WTC11 (cell line): ENCODE data around the gene FOXI3.
"Not testable (repeated sequence)": the region's sequence is repeated elsewhere in the genome, so short reads cannot be mapped to it uniquely, and the experiment has no call there.

Experiments
- HMGXB4 ChIP-seq: sonication (generic); formaldehyde crosslinking; IDR thresholded peaks from 2 replicates; pipeline ENCODE4 v1.8.1; 2023; ENCODE audit warnings: mild to moderate bottlenecking, moderate library complexity, missing genetic modification reagents
- TEAD4 ChIP-seq: sonication (generic); formaldehyde crosslinking; IDR thresholded peaks from 2 replicates; pipeline ENCODE4 v1.8.0; 2022; ENCODE audit warnings: mild to moderate bottlenecking, missing genetic modification reagents

DNA sequence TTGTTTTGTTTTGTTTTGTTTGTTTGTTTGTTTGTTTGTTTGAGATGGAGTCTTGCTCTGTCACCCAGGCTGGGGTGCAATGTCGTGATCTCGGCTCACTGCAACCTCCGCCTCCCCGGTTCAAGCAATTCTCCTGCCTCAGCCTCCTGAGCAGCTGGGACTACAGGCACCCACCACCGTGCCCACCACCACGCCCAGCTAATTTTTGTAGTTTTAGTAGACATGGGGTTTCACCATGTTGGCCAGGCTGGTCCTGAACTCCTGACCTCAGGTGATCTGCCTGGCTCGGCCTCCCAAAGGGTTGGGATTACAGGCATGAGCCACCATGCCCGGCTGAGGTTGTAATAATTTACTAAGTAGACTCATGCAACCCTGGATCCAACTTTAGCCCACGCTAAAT lies 33.4 kb downstream of the FOXI3 start:
- not testable (repeated sequence) for TF ChIP-seq TEAD4, HMGXB4 (CRISPR knock-in tag)
